ENCODE data around the gene OXNAD1. TPM values are rescaled to one million over a fixed set of nuclear protein-coding genes. Genes with fewer than 3 reads are reported as not detected.

Gene OXNAD1
- total RNA-seq, 1 experiment from 2014 or later, result 23.7 TPM

DNA sequence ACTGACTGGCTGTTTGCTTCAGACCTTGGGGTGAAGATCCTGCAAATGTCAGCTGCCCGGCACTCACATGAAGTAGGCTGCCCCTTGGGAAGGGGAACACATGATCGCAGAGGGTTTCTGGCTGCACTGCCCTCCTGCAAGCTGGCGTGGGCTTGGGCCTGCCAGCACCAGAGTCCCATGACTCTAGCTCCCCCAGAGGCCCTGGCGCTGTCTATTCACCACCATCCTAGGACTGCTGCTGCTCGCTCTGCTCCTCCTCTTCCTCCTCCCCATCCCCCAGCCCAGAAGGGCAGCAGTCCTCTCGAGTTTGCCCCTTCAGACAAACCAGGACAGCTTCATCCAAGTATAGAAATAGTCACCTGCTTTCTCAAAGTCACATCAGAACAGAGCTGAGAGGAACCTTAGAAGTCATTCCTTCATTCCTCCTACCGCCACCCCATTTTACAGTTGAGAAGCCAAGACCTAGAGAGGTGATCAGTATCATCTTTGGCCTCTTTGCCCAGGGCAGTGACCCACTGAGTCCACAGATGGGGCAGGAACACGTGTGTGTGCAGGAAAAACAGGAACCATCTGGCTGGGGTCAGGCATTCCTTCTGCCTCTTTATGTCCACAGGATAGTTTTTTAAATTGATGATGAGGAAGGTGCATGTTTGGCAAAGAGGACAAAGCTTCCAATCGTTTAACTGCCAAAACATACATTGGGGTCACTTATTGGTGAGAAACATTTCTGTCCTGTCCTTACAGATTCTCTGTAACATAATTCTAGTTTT, 13.5 kb upstream of the OXNAD1 start:
- no peak overlapping the region for H3K27ac ChIP-seq (ENCODE audit: insufficient read length, low read depth, low read length)
- no peak overlapping the region for H3K14ac ChIP-seq (ENCODE audit: insufficient read depth, low read length)
- H2AFZ ChIP-seq (ENCODE audit: low read length), result no peak overlapping the region
- no peak overlapping the region for H3K4me3 Mint-ChIP-seq
- H4K8ac ChIP-seq (replicated peaks; ENCODE audit: insufficient read length, low read depth, low read length), result no peak overlapping the region
- H3K18ac ChIP-seq (ENCODE audit: insufficient read length, low read depth, low read length), result no peak overlapping the region
- H3K27me3 ChIP-seq (ENCODE audit: insufficient read depth, low read length), result no peaks in the 10 kb centered on the region
- H3K27me3 Mint-ChIP-seq (ENCODE audit: low read depth), result no peaks in the 10 kb centered on the region; the same call in 1 of the 2 replicates
- no peak overlapping the region for H3K4ac ChIP-seq (ENCODE audit: low read depth, low read length)
- H2BK12ac ChIP-seq (ENCODE audit: insufficient read length, low read depth, low read length), result no peak overlapping the region
- H3K9me3 Mint-ChIP-seq, result no peaks in the 10 kb centered on the region
- H3T11ph ChIP-seq (ENCODE audit: low read length), result no peak overlapping the region
- peaks cover 0 to 4% of the 10 kb centered on the region in 2 experiments; a peak in 1 of 4 replicates for H3K4me1 Mint-ChIP-seq
- H3K79me2 ChIP-seq (ENCODE audit: insufficient read depth, low read length), result no peaks in the 10 kb centered on the region
- no peak overlapping the region for H2BK15ac ChIP-seq (ENCODE audit: low read depth, low read length)
- no peak overlapping the region for H4K91ac ChIP-seq (ENCODE audit: insufficient read length, low read depth, low read length)
- H3K9me3 ChIP-seq (ENCODE audit: control insufficient read depth, low read depth, low read length), result no peaks in the 10 kb centered on the region
- no peak for DNase-seq
- no peak overlapping the region for H3K27ac Mint-ChIP-seq
- no peaks in the 10 kb centered on the region for H3K4me1 ChIP-seq (ENCODE audit: insufficient read depth, low read length)
- no peak overlapping the region for H3K56ac ChIP-seq (ENCODE audit: insufficient read length, low read depth, low read length)
- no peaks in the 10 kb centered on the region for H3K36me3 Mint-ChIP-seq (ENCODE audit: insufficient read depth in 1 of 3, low read depth in 3 of 3)
- WGBS (ENCODE audit: extremely low coverage, insufficient read length, low lambda C conversion rate), result no CpG with 5 or more reads among the region's 9 CpGs
- no peak overlapping the region for H2BK5ac ChIP-seq (ENCODE audit: insufficient read length, low read length)
- H3K23me2 ChIP-seq (ENCODE audit: insufficient read length, low read depth, low read length, poor library complexity, severe bottlenecking), result no peaks in the 10 kb centered on the region
- H3K23ac ChIP-seq (ENCODE audit: insufficient read length, low read depth, low read length), result no peak overlapping the region
- H4K20me1 ChIP-seq (ENCODE audit: control insufficient read depth, insufficient read depth, insufficient read length), result no peaks in the 10 kb centered on the region
- no peak overlapping the region for H3K9ac ChIP-seq (ENCODE audit: extremely low read depth, insufficient read length, low read length)
- no peaks in the 10 kb centered on the region for H3K79me1 ChIP-seq (ENCODE audit: insufficient read depth, low read depth, low read length, poor library complexity, severe bottlenecking)
- TF ChIP-seq, protein P1, sequence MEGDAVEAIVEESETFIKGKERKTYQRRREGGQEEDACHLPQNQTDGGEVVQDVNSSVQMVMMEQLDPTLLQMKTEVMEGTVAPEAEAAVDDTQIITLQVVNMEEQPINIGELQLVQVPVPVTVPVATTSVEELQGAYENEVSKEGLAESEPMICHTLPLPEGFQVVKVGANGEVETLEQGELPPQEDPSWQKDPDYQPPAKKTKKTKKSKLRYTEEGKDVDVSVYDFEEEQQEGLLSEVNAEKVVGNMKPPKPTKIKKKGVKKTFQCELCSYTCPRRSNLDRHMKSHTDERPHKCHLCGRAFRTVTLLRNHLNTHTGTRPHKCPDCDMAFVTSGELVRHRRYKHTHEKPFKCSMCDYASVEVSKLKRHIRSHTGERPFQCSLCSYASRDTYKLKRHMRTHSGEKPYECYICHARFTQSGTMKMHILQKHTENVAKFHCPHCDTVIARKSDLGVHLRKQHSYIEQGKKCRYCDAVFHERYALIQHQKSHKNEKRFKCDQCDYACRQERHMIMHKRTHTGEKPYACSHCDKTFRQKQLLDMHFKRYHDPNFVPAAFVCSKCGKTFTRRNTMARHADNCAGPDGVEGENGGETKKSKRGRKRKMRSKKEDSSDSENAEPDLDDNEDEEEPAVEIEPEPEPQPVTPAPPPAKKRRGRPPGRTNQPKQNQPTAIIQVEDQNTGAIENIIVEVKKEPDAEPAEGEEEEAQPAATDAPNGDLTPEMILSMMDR (conservative IDR thresholded peaks at IDR 0.05), result no peak
- H4K5ac ChIP-seq (ENCODE audit: insufficient read length, low read depth, low read length), result no peak overlapping the region
- no peak overlapping the region for H2BK20ac ChIP-seq (ENCODE audit: low read depth, low read length, poor library complexity, severe bottlenecking)
- H3K4me2 ChIP-seq (ENCODE audit: insufficient read depth, insufficient read length, low read length), result no peak overlapping the region
- H2AK5ac ChIP-seq (ENCODE audit: insufficient read length, low read length), result no peak overlapping the region
- no peak overlapping the region for H2BK120ac ChIP-seq (ENCODE audit: low read depth, low read length, poor library complexity, severe bottlenecking)
